Stomach (tissue), 4 donors: Measurements from ENCODE around the gene HTR2B.

Experiments used
- EP300 ChIP-seq: sonication (generic); formaldehyde crosslinking; IDR thresholded peaks from one replicate; pipeline ENCODE4 v1.6.1; 2017; ENCODE audit warnings: antibody characterized with exemption
- POLR2A ChIP-seq, 4 donors: fragments of 450-650 bp; IDR thresholded peaks; one replicate each; pipeline ENCODE4 v1.6.1; 2016; ENCODE audit warnings: antibody characterized with exemption in 4 of 4, control low read depth in 2 of 4, mild to moderate bottlenecking in 1 of 4, moderate library complexity in 1 of 4
- POLR2AphosphoS5 ChIP-seq, 3 donors: sonication (generic); formaldehyde crosslinking; IDR thresholded peaks; one replicate each; pipeline ENCODE4 v1.6.1; 2016; ENCODE audit warnings: antibody characterized with exemption in 3 of 3
- TF ChIP-seq, protein P1 (sequence below), 7 experiments: fragments of 450-650 bp in 4 of 7; fragments of 200-600 bp in 3 of 7; sonication (generic) in 3 of 7; IDR thresholded peaks; one replicate each; pipeline ENCODE4 v1.5.1; 2016 to 2019; ENCODE audit warnings: antibody characterized with exemption in 7 of 7, control low read depth in 2 of 7, mild to moderate bottlenecking in 1 of 7

DNA sequence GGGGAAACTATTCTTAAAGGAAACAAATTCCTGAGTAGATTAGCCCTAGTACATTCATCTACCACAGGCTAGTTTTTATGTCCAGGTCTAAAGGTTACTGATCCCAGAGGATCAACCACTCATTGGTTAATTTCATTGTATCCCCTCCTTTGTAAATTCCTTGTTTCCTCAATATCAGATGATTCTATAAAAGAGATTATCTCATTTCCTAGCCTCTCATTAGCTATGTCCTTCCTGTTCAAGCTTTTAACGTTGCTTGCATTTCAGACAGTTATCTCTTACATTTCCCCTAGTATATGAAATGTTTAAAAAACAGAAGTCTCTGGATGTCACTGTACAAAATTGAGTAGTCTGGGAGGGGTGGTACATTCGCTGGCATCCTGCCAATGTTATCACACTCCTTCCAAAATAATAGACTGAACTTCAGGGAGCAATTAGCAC lies 49.4 kb upstream of the HTR2B start:
- TF ChIP-seq, protein P1, sequence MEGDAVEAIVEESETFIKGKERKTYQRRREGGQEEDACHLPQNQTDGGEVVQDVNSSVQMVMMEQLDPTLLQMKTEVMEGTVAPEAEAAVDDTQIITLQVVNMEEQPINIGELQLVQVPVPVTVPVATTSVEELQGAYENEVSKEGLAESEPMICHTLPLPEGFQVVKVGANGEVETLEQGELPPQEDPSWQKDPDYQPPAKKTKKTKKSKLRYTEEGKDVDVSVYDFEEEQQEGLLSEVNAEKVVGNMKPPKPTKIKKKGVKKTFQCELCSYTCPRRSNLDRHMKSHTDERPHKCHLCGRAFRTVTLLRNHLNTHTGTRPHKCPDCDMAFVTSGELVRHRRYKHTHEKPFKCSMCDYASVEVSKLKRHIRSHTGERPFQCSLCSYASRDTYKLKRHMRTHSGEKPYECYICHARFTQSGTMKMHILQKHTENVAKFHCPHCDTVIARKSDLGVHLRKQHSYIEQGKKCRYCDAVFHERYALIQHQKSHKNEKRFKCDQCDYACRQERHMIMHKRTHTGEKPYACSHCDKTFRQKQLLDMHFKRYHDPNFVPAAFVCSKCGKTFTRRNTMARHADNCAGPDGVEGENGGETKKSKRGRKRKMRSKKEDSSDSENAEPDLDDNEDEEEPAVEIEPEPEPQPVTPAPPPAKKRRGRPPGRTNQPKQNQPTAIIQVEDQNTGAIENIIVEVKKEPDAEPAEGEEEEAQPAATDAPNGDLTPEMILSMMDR (IDR thresholded peaks at IDR 0.05): no peak
- no peak for TF ChIP-seq POLR2A (IDR thresholded peaks at IDR 0.05)
- TF ChIP-seq EP300: no peak
- no peak for TF ChIP-seq POLR2AphosphoS5 (IDR thresholded peaks at IDR 0.05)
